Endodermal cell (in vitro differentiated cells): ENCODE results near the gene PYGM. TPM values are rescaled to one million over a fixed set of nuclear protein-coding genes. Genes with fewer than 3 reads are reported as not detected.

ENCODE experiments used
- DNase-seq: peaks from one replicate; pipeline ENCODE4 v3.0.0-alpha.2; 2017
- H3K27ac ChIP-seq: 2 replicates; pipeline ENCODE4 v1.5.1; 2013; ENCODE audit warnings: mild to moderate bottlenecking, low read depth, low read length, moderate library complexity
- H3K27me3 ChIP-seq: 2 replicates; pipeline ENCODE4 v1.6.1; 2013; ENCODE audit warnings: mild to moderate bottlenecking, low read length, moderate library complexity; ENCODE audit not compliant: insufficient read depth, control insufficient read depth, poor library complexity, severe bottlenecking
- H3K36me3 ChIP-seq: 2 replicates; pipeline ENCODE4 v1.7.0; 2013; ENCODE audit warnings: mild to moderate bottlenecking, low read length, moderate library complexity; ENCODE audit not compliant: control insufficient read depth, insufficient read depth
- H3K4me1 ChIP-seq: one replicate; pipeline ENCODE4 v1.7.0; 2013; ENCODE audit warnings: low read length; ENCODE audit not compliant: control insufficient read depth, insufficient read depth
- H3K4me3 ChIP-seq: 2 replicates; pipeline ENCODE4 v1.5.1; 2013; ENCODE audit warnings: mild to moderate bottlenecking, low read length, moderate library complexity
- H3K9ac ChIP-seq: 2 replicates; pipeline ENCODE4 v1.6.1; 2013; ENCODE audit warnings: mild to moderate bottlenecking, low read length, moderate library complexity; ENCODE audit not compliant: poor library complexity, severe bottlenecking; ENCODE audit errors: extremely low read depth
- H3K9me3 ChIP-seq: 2 replicates; pipeline ENCODE4 v1.6.1; 2013; ENCODE audit warnings: mild to moderate bottlenecking, low read length, moderate library complexity; ENCODE audit not compliant: control insufficient read depth
- H3K27ac Mint-ChIP-seq: 2 replicates; pipeline ENCODE4 v1.8.0; 2020; ENCODE audit warnings: mixed read lengths
- H3K27me3 Mint-ChIP-seq: 2 replicates; pipeline ENCODE4 v1.8.0; 2021; ENCODE audit warnings: mild to moderate bottlenecking, mixed read lengths; ENCODE audit not compliant: insufficient read depth
- H3K36me3 Mint-ChIP-seq: 2 replicates; pipeline ENCODE4 v1.8.0; 2020; ENCODE audit warnings: low read depth, mixed read lengths
- H3K4me1 Mint-ChIP-seq: 2 replicates; pipeline ENCODE4 v1.8.0; 2020; ENCODE audit warnings: mixed read lengths
- H3K4me3 Mint-ChIP-seq: 2 replicates; pipeline ENCODE4 v1.8.0; 2020; ENCODE audit warnings: mild to moderate bottlenecking, moderate library complexity, mixed read lengths
- H3K9me3 Mint-ChIP-seq: 2 replicates; pipeline ENCODE4 v1.8.0; 2020; ENCODE audit warnings: mild to moderate bottlenecking, mixed read lengths
- WGBS, 2 experiments: methylation state at CpG; one replicate each; pipeline versions ENCODE4 v1.1.5 to v1.1.7; 2013; ENCODE audit warnings: missing lambda C conversion rate in 2 of 2, mixed read lengths in 1 of 2; ENCODE audit not compliant: insufficient coverage in 1 of 2, insufficient read length in 1 of 2; 5-methylcytosine and 5-hydroxymethylcytosine counted together
- total RNA-seq, 2 donors: library from RNA; stranded (reverse); fragmentation: NEBNext Ultra II Directional in 1 of 2; extraction: Animal tissue kit (Norgen Biotek cat#: 25700) in 1 of 2; gene quantifications; 2 replicates in 1 of 2; 3 replicates in 1 of 2; pipeline ENCODE4 v1.2.1, GENCODE V29; 2021
- TF ChIP-seq, protein P1 (sequence below): fragments of 200-600 bp; sonication (generic); conservative IDR thresholded peaks from 2 replicates; pipeline ENCODE4 v1.5.0; 2021; ENCODE audit warnings: antibody characterized with exemption, mild to moderate bottlenecking

PYGM gene
- total RNA-seq, 2 donors from 2014 or later: 1.1 to 1.2 TPM

DNA sequence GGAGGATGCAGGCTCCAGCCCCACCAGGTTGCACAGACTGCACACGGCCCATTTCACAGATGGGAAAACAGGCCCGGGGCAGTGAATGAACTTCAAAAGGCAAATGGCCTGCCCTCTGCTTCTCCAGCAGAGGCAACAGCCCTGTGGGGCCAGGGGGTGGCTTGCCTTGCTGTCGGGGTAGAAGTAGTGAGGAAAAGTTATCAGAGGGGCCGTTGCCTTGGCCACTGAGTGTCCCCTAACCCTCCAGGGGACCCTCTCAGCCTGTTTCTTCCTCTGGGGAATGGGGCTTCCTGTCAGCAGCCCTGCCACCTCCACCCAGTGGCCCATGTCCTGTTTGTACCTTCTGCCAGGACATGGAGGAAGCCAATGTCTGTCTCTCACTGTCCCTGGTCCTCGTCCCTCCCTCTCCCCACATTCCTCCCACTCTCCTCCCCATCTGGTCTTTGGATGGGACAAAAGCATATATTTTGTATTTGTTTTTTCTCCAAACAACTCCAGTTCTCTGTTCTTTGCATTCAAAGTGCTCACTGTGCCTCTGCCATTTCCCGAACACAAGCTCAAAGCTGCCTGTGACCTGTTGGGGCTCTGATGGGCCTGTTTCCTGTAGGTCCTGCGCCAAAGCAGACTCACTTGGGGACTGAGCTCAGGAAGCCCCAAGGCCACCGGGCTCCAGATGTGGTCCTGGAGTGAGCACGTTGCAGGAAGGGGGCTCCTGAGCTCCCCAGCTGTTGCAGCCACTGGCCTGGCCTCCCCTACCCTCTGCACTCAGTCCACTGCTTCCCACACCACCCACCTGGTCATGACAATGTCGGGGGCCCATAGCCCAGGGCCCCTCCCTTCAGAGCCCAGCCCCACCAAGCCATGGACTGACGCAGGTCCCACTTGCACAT lies 33.7 kb upstream of the PYGM start:
- TF ChIP-seq, protein P1, sequence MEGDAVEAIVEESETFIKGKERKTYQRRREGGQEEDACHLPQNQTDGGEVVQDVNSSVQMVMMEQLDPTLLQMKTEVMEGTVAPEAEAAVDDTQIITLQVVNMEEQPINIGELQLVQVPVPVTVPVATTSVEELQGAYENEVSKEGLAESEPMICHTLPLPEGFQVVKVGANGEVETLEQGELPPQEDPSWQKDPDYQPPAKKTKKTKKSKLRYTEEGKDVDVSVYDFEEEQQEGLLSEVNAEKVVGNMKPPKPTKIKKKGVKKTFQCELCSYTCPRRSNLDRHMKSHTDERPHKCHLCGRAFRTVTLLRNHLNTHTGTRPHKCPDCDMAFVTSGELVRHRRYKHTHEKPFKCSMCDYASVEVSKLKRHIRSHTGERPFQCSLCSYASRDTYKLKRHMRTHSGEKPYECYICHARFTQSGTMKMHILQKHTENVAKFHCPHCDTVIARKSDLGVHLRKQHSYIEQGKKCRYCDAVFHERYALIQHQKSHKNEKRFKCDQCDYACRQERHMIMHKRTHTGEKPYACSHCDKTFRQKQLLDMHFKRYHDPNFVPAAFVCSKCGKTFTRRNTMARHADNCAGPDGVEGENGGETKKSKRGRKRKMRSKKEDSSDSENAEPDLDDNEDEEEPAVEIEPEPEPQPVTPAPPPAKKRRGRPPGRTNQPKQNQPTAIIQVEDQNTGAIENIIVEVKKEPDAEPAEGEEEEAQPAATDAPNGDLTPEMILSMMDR: no peak
- H3K4me3 Mint-ChIP-seq: no peak overlapping the region
- Histone ChIP-seq H3K4me3 (no peak overlapping the region), H3K36me3 (peaks cover 9% of the 10 kb centered on the region), H3K4me1 (no peaks in the 10 kb centered on the region), H3K9me3 (no peaks in the 10 kb centered on the region), H3K27me3 (no peaks in the 10 kb centered on the region), H3K27ac (no peak overlapping the region), H3K9ac (no peak overlapping the region)
- H3K4me1 Mint-ChIP-seq: no peaks in the 10 kb centered on the region
- no peak for DNase-seq
- peaks cover 13% of the 10 kb centered on the region for H3K36me3 Mint-ChIP-seq
- no peaks in the 10 kb centered on the region for H3K9me3 Mint-ChIP-seq
- H3K27me3 Mint-ChIP-seq: no peaks in the 10 kb centered on the region
- 82 to 88% methylated on average over 3 to 11 of the region's 11 CpGs for WGBS, 2 experiments
- no peak overlapping the region for H3K27ac Mint-ChIP-seq

DNA sequence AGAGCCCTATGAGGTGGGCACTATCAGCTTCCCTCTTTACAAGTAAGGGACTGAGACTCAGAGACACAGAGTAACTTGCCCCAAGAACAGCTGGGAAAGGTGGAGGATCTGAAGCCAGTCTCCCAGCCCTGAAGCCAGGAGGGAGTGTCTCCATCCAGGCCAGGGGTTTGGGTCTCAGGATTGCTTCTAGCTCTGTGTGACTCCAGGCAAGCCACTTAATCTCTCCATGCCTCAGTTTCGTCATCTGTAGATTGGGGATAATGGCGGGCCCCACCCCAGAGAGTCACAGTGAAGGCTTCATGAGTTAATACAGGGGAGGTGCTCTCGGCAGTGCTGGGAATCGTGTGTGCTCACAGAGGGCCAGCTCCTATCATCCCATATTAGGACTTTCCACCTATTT lies 32.7 kb upstream of the PYGM start:
- Histone ChIP-seq H3K4me3 (no peak overlapping the region), H3K9me3 (no peaks in the 10 kb centered on the region), H3K4me1 (no peaks in the 10 kb centered on the region), H3K36me3 (peaks cover 9% of the 10 kb centered on the region), H3K27ac (no peak overlapping the region), H3K27me3 (no peaks in the 10 kb centered on the region), H3K9ac (no peak overlapping the region)
- Mint-ChIP-seq H3K36me3 (peaks cover 13% of the 10 kb centered on the region), H3K27me3 (no peaks in the 10 kb centered on the region), H3K4me1 (no peaks in the 10 kb centered on the region), H3K4me3 (no peak overlapping the region), H3K27ac (no peak overlapping the region), H3K9me3 (no peaks in the 10 kb centered on the region)
- DNase-seq: no peak
- 92 to 95% methylated on average over 2 to 4 of the region's 4 CpGs for WGBS, 2 experiments
- TF ChIP-seq, protein P1: no peak

DNA sequence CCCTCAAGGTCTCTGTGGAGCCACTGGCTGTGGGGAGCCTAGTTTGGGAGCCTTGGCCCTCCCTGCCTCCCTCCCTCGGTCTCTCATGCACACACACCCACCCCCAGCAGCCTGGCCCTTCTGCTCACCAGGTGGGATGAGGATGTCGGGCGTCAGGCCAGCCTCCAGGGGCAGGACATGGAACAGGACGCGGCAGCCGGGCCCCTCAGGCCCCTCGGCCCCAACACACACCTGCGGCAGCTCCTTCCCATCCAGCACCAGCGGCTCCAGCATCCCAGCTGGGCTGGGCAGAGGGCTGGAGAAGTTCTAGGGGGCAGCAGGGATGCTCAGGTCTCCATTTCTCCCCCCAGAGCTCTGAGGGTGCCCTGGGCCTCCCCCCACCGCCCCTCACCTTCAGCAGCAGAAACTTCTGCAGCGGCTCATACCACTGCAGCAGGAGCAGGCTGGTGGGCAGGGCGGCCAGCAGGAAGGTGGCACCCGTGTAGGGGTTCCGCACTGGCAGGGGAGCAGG lies 32.1 kb upstream of the PYGM start:
- WGBS, 2 experiments: 83 to 88% methylated on average over 1 to 14 of the region's 14 CpGs
- DNase-seq: no peak

More for the DNA sequence above, 32.1 kb upstream of the PYGM start:
- no peaks in the 10 kb centered on the region for H3K9me3 Mint-ChIP-seq
- no peaks in the 10 kb centered on the region for H3K27me3 ChIP-seq
- no peak overlapping the region for H3K9ac ChIP-seq
- H3K4me3 ChIP-seq: no peak overlapping the region
- no peaks in the 10 kb centered on the region for H3K4me1 ChIP-seq
- H3K27ac Mint-ChIP-seq: no peak overlapping the region
- TF ChIP-seq, protein P1: no peak
- peaks cover 13% of the 10 kb centered on the region for H3K36me3 Mint-ChIP-seq
- H3K4me1 Mint-ChIP-seq: no peaks in the 10 kb centered on the region
- no peaks in the 10 kb centered on the region for H3K27me3 Mint-ChIP-seq
- no peaks in the 10 kb centered on the region for H3K9me3 ChIP-seq
- no peak overlapping the region for H3K27ac ChIP-seq
- peaks cover 5% of the 10 kb centered on the region for H3K36me3 ChIP-seq
- H3K4me3 Mint-ChIP-seq: no peak overlapping the region
